Activated T-helper 1 cell treated with anti-CD3 and anti-CD28 coated beads, Interleukin-12 subunit alpha, Interleukin-12 subunit beta, Interleukin-2, Interleukin-4 antibody, amounts not matched to agents 30 ng/mL and 10 ng/mL and 1 ng/mL, durations not matched to agents 14 hours and 24 hours and 36 hours (primary cell): ENCODE measurements around the gene ZSWIM3. TPM values are rescaled to one million over a fixed set of nuclear protein-coding genes. Genes with fewer than 3 reads are reported as not detected.
A peak's percentile ranks its signal among the peaks of the same experiment; 100 is the strongest.
"Not testable (repeated sequence)": the region's sequence is repeated elsewhere in the genome, so short reads cannot be mapped to it uniquely, and the experiment has no call there.

ENCODE experiments used
- DNase-seq: peaks from one replicate; pipeline ENCODE4 v3.0.0; 2021; ENCODE audit warnings: low spot score
- H3K27ac Mint-ChIP-seq: one replicate; pipeline ENCODE4 v1.8.0; 2021; ENCODE audit warnings: mild to moderate bottlenecking, mixed read lengths
- H3K27me3 Mint-ChIP-seq: one replicate; pipeline ENCODE4 v1.8.0; 2022; ENCODE audit warnings: mild to moderate bottlenecking, moderate library complexity, mixed read lengths; ENCODE audit not compliant: insufficient read depth
- H3K36me3 Mint-ChIP-seq: one replicate; pipeline ENCODE4 v1.8.0; 2021; ENCODE audit warnings: low read depth, mixed read lengths
- H3K4me1 Mint-ChIP-seq: one replicate; pipeline ENCODE4 v1.8.0; 2021; ENCODE audit warnings: low read depth, mixed read lengths
- H3K4me3 Mint-ChIP-seq: one replicate; pipeline ENCODE4 v1.8.0; 2021; ENCODE audit warnings: mild to moderate bottlenecking, moderate library complexity, mixed read lengths
- H3K9me3 Mint-ChIP-seq: one replicate; pipeline ENCODE4 v1.8.0; 2021; ENCODE audit warnings: mixed read lengths
- intact Hi-C: fragments of 100-400 bp; cut with micrococcal nuclease; formaldehyde crosslinking; loops from one replicate; pipeline ENCODE4 v1.15.1; 2024
- total RNA-seq: library from RNA; stranded (reverse); gene quantifications from 2 replicates; pipeline ENCODE4 v1.2.3, GENCODE V29; 2022

ZSWIM3 gene
- total RNA-seq, 1 donor from 2014 or later = 5.8 TPM

DNA sequence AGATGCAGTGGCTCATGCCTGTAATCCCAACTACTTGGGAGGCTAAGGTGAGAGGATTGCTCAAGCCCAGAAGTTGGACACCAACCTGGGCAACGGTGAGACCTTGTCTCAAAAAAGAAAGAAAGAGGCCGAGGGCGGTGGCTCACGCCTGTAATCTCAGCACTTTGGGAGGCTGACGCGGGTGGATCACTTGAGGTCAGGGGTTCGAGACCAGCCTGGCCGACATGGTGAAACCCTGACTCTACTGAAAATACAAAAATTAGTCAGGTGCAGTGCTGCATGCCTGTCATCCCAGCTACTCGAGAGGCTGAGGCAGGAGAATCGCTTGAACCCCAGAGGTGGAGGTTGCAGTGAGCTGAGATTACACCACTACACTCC, 16.7 kb downstream of the ZSWIM3 start:
- intact Hi-C loops, H3K27ac Mint-ChIP-seq, H3K27me3 Mint-ChIP-seq, H3K4me3 Mint-ChIP-seq, H3K9me3 Mint-ChIP-seq, H3K4me1 Mint-ChIP-seq, DNase-seq: not testable (repeated sequence)
- peaks cover 15% of the 10 kb centered on the region for H3K36me3 Mint-ChIP-seq

DNA sequence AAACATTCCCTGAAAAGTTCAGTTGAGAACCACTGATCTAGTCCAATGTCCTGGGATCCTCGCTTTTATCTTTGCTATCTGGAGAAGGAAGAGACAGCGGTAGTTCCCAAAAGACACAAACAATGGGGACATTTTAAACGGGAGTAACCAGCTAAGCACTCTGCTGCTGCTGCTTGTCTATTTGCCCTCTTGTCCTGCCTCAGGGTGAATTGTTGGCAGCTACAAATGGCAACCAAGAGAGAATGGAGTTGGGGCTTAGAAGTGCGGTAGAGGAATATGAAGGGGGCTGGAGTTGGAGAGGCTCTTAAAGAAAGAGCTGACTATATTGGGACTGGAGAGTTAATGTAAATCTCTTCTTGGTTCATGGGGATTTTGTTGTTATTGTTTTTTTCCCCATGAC, 17.2 kb downstream of the ZSWIM3 start:
- no peak for DNase-seq
- H3K27ac Mint-ChIP-seq = no peak overlapping the region
- peaks cover 15% of the 10 kb centered on the region for H3K36me3 Mint-ChIP-seq
- intact Hi-C loops = no loop called here
- no peaks in the 10 kb centered on the region for H3K4me1 Mint-ChIP-seq
- no peaks in the 10 kb centered on the region for H3K27me3 Mint-ChIP-seq
- no peaks in the 10 kb centered on the region for H3K9me3 Mint-ChIP-seq
- no peak overlapping the region for H3K4me3 Mint-ChIP-seq

DNA sequence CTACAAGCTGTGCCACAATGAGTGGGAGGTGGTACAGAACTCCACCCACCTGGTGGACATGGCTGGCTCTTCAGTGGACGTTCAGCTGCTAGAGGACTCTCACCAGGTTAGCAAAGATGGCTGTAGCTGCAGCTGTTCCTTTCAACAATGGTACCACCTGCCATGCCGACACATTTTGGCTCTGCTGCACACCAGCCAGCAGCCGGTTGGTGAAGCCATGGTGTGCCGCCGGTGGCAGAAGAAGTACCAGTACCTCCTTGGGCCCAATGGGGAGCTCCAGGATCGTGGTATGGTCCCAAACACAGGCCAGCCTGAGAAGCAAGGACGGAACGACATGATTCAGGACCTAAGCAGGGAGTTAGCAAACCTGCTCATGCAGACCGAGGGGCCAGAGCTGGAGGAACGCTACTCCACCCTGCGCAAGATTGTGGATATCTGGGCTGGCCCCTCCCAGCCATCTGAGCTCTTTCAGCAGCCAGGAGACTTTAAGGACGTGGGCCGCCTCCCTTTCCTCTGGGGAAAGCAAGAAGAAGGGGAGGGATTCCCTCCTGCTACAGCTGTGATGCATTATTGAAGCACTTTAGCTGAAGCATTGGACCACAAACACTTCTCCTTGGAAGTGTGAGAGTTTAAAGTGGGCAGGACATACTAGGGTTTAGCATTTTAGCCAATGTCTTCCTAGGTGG, 20.8 kb downstream of the ZSWIM3 start:
- Mint-ChIP-seq H3K4me3 (no peak overlapping the region), H3K9me3 (no peaks in the 10 kb centered on the region), H3K4me1 (peaks cover 23% of the 10 kb centered on the region), H3K27ac (no peak overlapping the region), H3K36me3 (peaks cover 26% of the 10 kb centered on the region), H3K27me3 (peaks cover 2% of the 10 kb centered on the region)
- intact Hi-C loops = no loop called here
- DNase-seq = no peak

DNA sequence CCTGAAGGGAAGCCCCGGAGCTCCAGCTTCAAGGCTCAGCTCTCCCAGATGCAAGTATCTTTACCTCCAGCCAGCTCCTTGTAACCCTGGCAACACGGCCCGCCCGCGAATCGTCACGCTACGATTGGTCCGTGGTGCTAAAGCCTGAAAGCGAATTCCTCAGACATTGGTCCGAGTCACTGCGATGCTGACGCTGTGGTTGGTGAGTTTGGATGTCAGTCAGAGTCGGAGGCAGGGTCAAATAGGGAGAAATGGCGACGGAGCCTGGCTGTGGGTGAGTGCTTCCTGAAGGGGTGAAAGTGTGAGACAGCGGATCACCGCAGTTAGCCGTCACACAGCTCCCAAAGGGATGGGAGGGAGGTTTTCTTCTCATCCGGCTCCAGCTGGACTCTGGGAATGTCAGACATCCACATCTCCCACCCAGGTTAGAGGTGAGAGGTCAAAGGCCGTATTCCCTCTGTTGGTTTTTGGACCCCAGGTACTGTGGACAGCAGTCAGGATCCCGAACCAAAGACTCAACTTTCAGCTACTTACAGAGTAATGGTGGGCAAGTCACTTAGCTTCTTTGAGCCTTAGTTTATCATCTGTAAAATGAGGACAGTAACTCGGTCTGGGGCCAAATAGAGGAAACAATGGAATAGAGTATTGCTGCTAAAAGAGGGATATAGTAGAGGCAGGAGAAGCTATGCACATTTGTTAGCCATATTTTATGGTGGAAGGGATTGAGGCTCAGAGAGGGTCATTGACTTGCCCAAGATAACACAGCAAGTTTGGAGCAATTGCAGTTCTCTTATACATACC, 23.8 kb downstream of the ZSWIM3 start, which contains the start of gene ZSWIM1:
TSS of gene ZSWIM1 (plus strand) at position 240 of the 801 bp plus-strand sequence. CDS start 1,366 bp downstream, outside the sequence.
- DNase-seq = peak; percentile 96
- H3K27me3 Mint-ChIP-seq = peaks cover 2% of the 10 kb centered on the region
- H3K27ac Mint-ChIP-seq = peak within 1 kb of the TSS; percentile 72
- peaks cover 28% of the 10 kb centered on the region for H3K36me3 Mint-ChIP-seq
- H3K4me1 Mint-ChIP-seq = peaks cover 45% of the 10 kb centered on the region
- intact Hi-C loops = loop anchor here (1.0 kb wide), 5 partner anchors 10 to 69 kb away; partner anchors contain the start of genes ACOT8, CTSA, NEURL2 and UBE2C
- peak within 1 kb of the TSS; percentile 84 for H3K4me3 Mint-ChIP-seq
- H3K9me3 Mint-ChIP-seq = no peaks in the 10 kb centered on the region

DNA sequence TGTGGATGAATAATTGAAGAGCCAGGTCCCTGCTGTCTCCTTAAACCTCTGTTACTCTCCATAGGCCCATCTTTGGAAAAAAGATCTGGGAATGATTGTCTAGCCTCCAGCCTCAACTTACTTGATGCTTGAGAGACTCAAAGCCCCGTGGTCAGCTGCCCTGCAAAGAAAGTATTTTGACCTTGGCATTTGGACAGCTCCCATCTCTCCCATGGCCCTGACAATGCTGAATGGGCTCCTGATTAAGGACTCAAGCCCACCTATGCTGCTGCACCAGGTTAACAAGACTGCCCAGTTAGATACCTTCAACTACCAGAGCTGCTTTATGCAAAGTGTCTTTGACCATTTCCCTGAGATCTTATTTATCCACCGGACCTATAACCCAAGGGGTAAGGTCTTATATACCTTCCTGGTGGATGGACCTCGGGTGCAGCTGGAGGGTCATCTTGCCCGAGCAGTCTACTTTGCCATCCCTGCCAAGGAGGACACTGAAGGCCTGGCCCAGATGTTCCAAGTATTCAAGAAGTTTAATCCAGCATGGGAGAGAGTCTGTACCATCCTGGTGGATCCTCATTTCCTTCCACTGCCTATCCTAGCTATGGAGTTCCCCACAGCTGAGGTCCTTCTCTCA, 25.2 kb downstream of the ZSWIM3 start:
- H3K27ac Mint-ChIP-seq = no peak overlapping the region
- H3K9me3 Mint-ChIP-seq = no peaks in the 10 kb centered on the region
- intact Hi-C loops = no loop called here

DNA sequence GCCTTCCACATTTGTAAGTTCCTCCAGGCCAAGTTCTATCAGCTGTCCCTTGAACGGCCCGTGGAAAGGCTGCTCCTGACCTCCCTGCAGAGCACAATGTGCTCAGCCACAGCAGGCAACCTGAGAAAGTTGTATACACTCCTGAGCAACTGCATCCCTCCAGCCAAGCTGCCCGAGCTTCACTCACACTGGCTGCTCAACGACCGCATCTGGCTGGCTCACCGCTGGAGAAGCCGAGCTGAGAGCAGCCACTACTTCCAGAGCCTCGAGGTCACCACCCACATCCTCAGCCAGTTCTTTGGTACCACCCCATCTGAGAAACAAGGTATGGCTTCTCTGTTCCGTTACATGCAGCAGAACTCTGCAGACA, 25.7 kb downstream of the ZSWIM3 start:
- H3K4me3 Mint-ChIP-seq = peak overlapping the region; percentile 57
- no peak overlapping the region for H3K27ac Mint-ChIP-seq

More for the DNA sequence above, 25.2 kb downstream of the ZSWIM3 start:
- H3K36me3 Mint-ChIP-seq = peaks cover 22% of the 10 kb centered on the region
- peaks cover 2% of the 10 kb centered on the region for H3K27me3 Mint-ChIP-seq
- peak overlapping the region; percentile 70 for H3K4me3 Mint-ChIP-seq
- DNase-seq = no peak
- peaks cover 47% of the 10 kb centered on the region for H3K4me1 Mint-ChIP-seq

DNA sequence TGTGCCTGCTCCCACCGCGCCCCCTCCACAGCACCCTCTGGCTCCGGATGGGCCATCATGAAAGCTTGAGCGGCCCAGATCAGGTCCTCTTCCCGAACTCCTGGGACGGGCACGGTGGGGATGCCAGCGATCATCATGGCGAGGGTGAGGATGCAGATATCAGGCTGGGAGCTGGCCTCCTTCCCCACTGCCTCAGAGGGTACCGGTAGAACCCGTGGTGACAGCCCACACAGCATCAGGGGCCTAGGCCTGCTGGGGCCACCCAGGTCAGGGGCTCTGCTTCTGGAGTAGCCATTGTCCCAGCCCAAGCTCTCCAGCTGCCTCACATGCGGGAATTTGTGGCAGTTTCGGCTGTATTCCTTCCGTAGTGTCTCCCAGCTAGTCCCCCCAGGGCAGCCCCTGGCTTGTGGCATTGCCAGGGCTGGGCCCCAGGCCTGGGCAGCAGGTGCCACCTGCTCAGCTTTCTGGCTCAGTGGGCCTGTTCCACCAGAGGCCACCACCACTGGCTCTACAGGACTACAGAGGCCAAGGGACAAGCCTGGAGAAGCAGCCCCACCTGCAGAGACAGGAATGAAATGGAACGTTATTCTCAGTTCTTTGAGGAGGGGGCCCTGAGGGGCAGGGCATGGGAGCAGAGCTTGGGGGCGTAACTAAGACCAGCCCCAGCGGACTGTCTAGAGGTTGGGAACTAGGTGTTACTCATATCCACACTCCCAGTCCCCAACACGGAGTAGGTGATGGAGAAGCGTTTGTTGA, 29.4 kb downstream of the ZSWIM3 start:
- peaks cover 4% of the 10 kb centered on the region for H3K27me3 Mint-ChIP-seq
- intact Hi-C loops = no loop called here
- no peaks in the 10 kb centered on the region for H3K9me3 Mint-ChIP-seq
- H3K27ac Mint-ChIP-seq = no peak overlapping the region
- H3K36me3 Mint-ChIP-seq = peaks cover 16% of the 10 kb centered on the region
- no peak for DNase-seq
- peaks cover 37% of the 10 kb centered on the region for H3K4me1 Mint-ChIP-seq
- H3K4me3 Mint-ChIP-seq = no peak overlapping the region

More for the DNA sequence above, 25.7 kb downstream of the ZSWIM3 start:
- peaks cover 47% of the 10 kb centered on the region for H3K4me1 Mint-ChIP-seq
- intact Hi-C loops = no loop called here
- DNase-seq = no peak
- peaks cover 2% of the 10 kb centered on the region for H3K27me3 Mint-ChIP-seq
- H3K9me3 Mint-ChIP-seq = no peaks in the 10 kb centered on the region
- peaks cover 22% of the 10 kb centered on the region for H3K36me3 Mint-ChIP-seq

DNA sequence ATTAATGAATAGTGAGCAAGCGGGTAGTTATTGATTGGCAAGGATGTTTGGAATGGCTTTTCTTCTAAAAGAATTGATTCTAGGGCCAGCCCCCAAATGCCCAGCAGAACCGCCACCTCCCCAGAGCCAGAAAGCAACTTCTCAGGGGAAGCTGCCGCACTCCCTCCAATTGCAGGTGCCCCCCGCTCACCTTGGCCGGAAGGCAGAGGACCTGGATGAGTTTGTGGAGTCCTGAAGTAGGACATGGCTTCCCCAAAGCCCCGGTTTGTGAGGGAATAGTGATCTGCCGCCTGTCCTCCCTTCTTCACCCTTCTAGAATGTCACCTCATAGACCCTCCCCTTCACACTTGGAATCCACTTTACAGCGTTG, 29.9 kb downstream of the ZSWIM3 start, which contains the start of gene SPATA25:
TSS of gene SPATA25 (minus strand) at position 277 of the 370 bp plus-strand sequence. CDS start at position 245, 32 bp downstream.
- Mint-ChIP-seq H3K27me3 (peaks cover 1% of the 10 kb centered on the region), H3K9me3 (no peaks in the 10 kb centered on the region), H3K27ac (no peak within 1 kb of the TSS), H3K4me1 (peaks cover 36% of the 10 kb centered on the region), H3K36me3 (peaks cover 14% of the 10 kb centered on the region), H3K4me3 (no peak within 1 kb of the TSS)
- intact Hi-C loops = no loop called here
- DNase-seq = no peak

DNA sequence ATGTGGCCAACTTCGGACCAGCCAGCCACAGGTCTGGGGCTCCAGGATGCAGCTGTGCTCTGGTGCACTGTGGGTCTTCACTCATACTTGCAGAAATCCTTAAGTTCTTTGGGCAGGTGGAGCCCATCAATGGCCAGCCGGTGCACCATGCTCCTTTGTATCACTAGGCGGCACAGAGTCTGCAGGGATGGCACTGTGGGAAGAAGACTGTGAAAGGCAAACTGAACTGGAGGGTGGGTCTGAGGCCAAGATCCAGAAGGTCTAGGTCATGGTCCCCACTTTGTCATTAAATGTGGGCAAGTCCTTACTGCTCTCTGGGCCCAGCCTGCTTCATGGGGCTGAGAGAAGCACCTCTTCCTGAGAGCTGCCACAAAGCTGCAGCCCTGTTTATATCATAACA, 31.3 kb downstream of the ZSWIM3 start:
- Mint-ChIP-seq H3K4me3 (peak overlapping the region; percentile 47), H3K9me3 (no peaks in the 10 kb centered on the region), H3K4me1 (peaks cover 33% of the 10 kb centered on the region), H3K36me3 (peaks cover 5% of the 10 kb centered on the region), H3K27me3 (peaks cover 1% of the 10 kb centered on the region), H3K27ac (no peak overlapping the region)
- intact Hi-C loops = no loop called here
- no peak for DNase-seq

DNA sequence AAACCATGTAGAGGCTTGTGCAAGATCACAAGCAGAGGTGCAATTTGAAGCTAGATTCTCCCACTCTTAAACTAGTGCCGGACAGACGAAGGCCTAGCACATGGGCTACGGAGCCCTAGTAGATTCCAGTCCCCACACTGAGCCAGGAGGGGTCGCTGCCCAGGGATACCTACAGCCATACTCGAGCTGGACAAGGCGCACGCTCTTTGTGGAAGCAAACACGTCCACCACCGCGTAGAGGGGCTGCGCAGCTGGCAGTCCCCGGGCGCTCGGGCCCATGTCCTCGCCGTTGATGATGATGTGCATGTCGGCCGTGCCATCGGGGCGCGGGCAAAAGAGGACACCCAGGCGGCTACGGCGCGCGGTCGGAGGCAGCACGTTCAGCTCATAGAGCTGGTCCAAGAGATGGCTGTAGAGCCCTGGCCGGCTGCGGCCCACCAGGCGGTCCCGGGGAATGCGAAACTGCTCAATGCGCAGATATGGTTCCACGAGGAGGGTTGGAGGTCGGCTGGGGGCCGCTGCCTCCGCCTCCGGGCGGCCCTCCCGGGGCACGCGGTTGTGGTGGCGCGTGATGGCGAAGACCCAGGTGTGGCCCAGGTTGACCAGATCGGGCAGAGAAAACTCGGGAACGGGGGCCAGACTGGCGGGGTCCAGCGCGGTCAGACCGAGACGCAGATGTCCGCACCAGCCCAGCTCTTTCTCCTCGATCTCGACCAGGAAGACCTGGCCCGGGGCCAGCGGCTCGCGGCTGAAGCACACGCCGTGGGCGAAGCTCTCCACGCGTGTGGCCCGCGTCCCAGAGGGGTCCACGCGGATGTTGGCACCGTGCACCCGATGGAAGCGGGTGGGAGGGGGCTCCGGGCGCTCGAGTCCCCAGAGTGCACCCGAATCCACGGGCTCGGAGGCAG, 32.9 kb downstream of the ZSWIM3 start:
- H3K36me3 Mint-ChIP-seq = peaks cover 3% of the 10 kb centered on the region
- intact Hi-C loops = loop anchor here (2.0 kb wide), 3 partner anchors 66 to 92 kb away; no protein-coding TSS in a partner anchor
- peak; percentile 17 for DNase-seq
- H3K27ac Mint-ChIP-seq = peak overlapping the region; percentile 40
- peaks cover 20% of the 10 kb centered on the region for H3K4me1 Mint-ChIP-seq
- no peaks in the 10 kb centered on the region for H3K9me3 Mint-ChIP-seq
- peak overlapping the region; percentile 91 for H3K4me3 Mint-ChIP-seq
- H3K27me3 Mint-ChIP-seq = peaks cover 1% of the 10 kb centered on the region

DNA sequence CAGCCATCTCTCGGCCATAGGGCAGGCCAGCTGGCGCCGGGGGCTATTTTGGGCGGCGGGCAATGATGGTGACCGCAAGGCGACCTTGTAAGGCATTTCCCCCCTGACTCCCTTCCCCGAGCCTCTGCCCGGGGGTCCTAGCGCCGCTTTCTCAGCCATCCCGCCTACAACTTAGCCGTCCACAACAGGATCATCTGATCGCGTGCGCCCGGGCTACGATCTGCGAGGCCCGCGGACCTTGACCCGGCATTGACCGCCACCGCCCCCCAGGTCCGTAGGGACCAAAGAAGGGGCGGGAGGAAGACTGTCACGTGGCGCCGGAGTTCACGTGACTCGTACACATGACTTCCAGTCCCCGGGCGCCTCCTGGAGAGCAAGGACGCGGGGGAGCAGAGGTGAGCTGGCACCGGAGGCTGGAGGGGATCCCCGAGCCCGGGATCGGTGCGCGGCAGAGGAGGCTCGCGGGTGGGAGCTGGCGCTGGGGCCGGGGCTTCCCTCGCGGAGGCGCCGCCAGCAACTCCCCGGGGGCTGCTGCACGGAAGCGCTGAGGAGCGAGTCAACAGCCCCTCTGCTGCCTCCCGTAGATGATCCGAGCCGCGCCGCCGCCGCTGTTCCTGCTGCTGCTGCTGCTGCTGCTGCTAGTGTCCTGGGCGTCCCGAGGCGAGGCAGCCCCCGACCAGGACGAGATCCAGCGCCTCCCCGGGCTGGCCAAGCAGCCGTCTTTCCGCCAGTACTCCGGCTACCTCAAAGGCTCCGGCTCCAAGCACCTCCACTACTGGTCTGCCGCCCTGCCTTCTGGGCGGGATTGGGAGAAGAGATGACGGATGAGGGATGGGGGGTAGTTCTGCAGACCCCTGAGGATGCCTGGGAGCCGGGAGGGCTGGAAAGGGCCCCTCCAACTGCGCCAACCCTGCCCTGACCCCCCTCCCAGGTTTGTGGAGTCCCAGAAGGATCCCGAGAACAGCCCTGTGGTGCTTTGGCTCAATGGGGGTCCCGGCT, 33.9 kb downstream of the ZSWIM3 start, which contains the start of the genes CTSA and NEURL2:
TSS of gene CTSA (plus strand) at position 351 of the 999 bp plus-strand sequence. CDS start at position 585, 234 bp downstream.
TSS of gene NEURL2 (minus strand) at position 224 of the 999 bp plus-strand sequence. CDS start at position 7, 217 bp downstream.
- Mint-ChIP-seq H3K4me1 (peaks cover 14% of the 10 kb centered on the region), H3K27ac (peak within 1 kb of the TSS; percentile 85), H3K9me3 (no peaks in the 10 kb centered on the region), H3K27me3 (peaks cover 1% of the 10 kb centered on the region), H3K36me3 (peaks cover 3% of the 10 kb centered on the region), H3K4me3 (peak within 1 kb of the TSS; percentile 91)
- intact Hi-C loops = loop anchor here (1.0 to 2.0 kb wide), 8 partner anchors 10 to 92 kb away; partner anchors contain the start of genes ACOT8, UBE2C, ZSWIM1 and ZSWIM3
- peak; percentile 80 for DNase-seq
